Measurements from ENCODE around the gene PLXDC2. TPM values are rescaled to one million over a fixed set of nuclear protein-coding genes. Genes with fewer than 3 reads are reported as not detected.

Gene PLXDC2
- total RNA-seq, 3 donors from 2014 or later (not counting 1 experiment from before 2014, with no cell fraction given), result 16.9 to 22.9 (median 21.6) TPM

DNA sequence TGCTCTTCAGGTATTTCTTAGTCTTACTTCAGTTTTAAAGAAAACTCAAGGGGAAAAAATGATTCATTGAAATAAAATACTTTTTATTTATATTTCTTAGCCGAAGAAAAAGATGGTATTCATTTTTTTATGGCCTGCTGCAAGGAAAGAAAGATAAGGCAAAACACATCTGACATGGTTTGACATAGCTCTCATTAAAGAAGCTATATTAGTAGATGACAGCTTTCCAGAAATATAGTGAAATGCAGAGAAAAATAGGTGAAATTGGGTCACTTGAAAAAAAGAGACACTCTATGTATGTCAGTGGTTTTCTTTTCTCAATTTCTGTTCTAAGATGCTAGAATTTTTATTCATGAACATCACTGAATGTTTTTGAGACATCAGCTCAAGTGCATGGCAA is 438.3 kb downstream of the PLXDC2 start:
- DNase-seq (no peak), ATAC-seq (no peak)
- 60% methylated on average over 1 of the region's 1 CpG for WGBS (ENCODE audit: insufficient coverage)
- Mint-ChIP-seq H3K27ac (no peak overlapping the region), H3K4me1 (peaks cover 0 to 6% of the 10 kb centered on the region in 2 donors), H3K9me3 (no peaks in the 10 kb centered on the region), H3K36me3 (no peaks in the 10 kb centered on the region), H3K27me3 (ENCODE audit: low read depth in 2 of 2) (no peaks in the 10 kb centered on the region), H3K4me3 (no peak overlapping the region)
- Histone ChIP-seq H3K36me3 (ENCODE audit: control insufficient read depth, insufficient read depth, low read length) (no peaks in the 10 kb centered on the region), H3K4me1 (ENCODE audit: control insufficient read depth, insufficient read depth, low read length) (no peaks in the 10 kb centered on the region), H3K27me3 (ENCODE audit: control insufficient read depth, insufficient read depth, low read length) (no peaks in the 10 kb centered on the region), H3K9me3 (ENCODE audit: control insufficient read depth, insufficient read depth, low read length) (no peaks in the 10 kb centered on the region), H3K27ac (ENCODE audit: low read length) (no peak overlapping the region), H3K4me3 (ENCODE audit: low read length) (no peak overlapping the region)
- TF ChIP-seq, protein P1, sequence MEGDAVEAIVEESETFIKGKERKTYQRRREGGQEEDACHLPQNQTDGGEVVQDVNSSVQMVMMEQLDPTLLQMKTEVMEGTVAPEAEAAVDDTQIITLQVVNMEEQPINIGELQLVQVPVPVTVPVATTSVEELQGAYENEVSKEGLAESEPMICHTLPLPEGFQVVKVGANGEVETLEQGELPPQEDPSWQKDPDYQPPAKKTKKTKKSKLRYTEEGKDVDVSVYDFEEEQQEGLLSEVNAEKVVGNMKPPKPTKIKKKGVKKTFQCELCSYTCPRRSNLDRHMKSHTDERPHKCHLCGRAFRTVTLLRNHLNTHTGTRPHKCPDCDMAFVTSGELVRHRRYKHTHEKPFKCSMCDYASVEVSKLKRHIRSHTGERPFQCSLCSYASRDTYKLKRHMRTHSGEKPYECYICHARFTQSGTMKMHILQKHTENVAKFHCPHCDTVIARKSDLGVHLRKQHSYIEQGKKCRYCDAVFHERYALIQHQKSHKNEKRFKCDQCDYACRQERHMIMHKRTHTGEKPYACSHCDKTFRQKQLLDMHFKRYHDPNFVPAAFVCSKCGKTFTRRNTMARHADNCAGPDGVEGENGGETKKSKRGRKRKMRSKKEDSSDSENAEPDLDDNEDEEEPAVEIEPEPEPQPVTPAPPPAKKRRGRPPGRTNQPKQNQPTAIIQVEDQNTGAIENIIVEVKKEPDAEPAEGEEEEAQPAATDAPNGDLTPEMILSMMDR (IDR thresholded peaks at IDR 0.05), result no peak
- intact Hi-C loops (cut with micrococcal nuclease), result no loop called here

DNA sequence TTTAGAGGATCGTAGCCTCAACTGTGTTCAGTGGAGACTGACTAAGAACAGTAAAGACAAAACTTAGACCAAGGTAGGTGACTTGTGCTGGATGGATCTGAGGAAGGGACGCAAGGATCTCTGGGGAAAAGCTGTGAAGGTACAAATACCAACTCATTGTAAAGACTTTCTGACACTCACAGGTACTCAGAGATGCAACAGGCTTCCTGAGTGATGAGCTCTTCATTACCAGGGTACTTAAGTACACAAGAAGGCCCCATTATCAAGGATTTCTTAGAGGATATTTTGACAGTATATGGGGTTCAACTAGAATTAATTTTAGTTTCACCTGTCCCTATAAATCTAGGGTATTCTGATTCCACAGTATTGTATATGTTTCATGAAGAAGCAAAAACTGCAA is 440.7 kb downstream of the PLXDC2 start:
- TF ChIP-seq, protein P1 (IDR thresholded peaks at IDR 0.05), result no peak
- DNase-seq (no peak), ATAC-seq (no peak)
- Mint-ChIP-seq H3K27me3 (ENCODE audit: low read depth in 2 of 2) (no peaks in the 10 kb centered on the region), H3K27ac (no peak overlapping the region), H3K36me3 (peaks cover 8% of the 10 kb centered on the region), H3K4me3 (no peak overlapping the region), H3K9me3 (no peaks in the 10 kb centered on the region), H3K4me1 (peaks cover 0 to 6% of the 10 kb centered on the region in 2 donors)
- Histone ChIP-seq H3K27ac (ENCODE audit: low read length) (no peak overlapping the region), H3K4me1 (ENCODE audit: control insufficient read depth, insufficient read depth, low read length) (no peaks in the 10 kb centered on the region), H3K27me3 (ENCODE audit: control insufficient read depth, insufficient read depth, low read length) (no peaks in the 10 kb centered on the region), H3K4me3 (ENCODE audit: low read length) (no peak overlapping the region), H3K9me3 (ENCODE audit: control insufficient read depth, insufficient read depth, low read length) (no peaks in the 10 kb centered on the region), H3K36me3 (ENCODE audit: control insufficient read depth, insufficient read depth, low read length) (no peaks in the 10 kb centered on the region)
- WGBS (ENCODE audit: insufficient coverage), result 88% methylated on average over 2 of the region's 2 CpGs
- intact Hi-C loops (cut with micrococcal nuclease), result no loop called here

DNA sequence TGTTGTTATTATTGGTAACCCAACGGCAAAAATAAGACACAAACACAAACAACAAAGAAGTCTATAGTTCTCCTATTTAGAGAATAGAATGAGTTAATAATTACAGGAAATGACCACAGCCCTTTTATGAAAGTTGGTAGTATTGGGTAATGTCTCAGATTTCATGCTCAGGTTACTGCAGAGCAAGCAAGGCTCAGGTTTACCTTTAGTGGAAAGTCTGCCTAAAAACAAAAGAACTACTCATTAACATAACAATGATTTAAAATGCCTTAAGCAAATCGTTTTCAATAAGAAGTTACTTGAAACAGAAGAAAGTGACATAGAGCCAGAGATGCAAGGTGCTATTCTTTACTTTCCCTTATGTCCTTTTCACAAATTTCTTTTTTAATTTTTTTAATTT is 441.2 kb downstream of the PLXDC2 start:
- Histone ChIP-seq H3K27ac (ENCODE audit: low read length) (no peak overlapping the region), H3K36me3 (ENCODE audit: control insufficient read depth, insufficient read depth, low read length) (no peaks in the 10 kb centered on the region), H3K9me3 (ENCODE audit: control insufficient read depth, insufficient read depth, low read length) (no peaks in the 10 kb centered on the region), H3K4me1 (ENCODE audit: control insufficient read depth, insufficient read depth, low read length) (no peaks in the 10 kb centered on the region), H3K4me3 (ENCODE audit: low read length) (no peak overlapping the region), H3K27me3 (ENCODE audit: control insufficient read depth, insufficient read depth, low read length) (no peaks in the 10 kb centered on the region)
- TF ChIP-seq, protein P1 (IDR thresholded peaks at IDR 0.05), result no peak
- H3K4me1 Mint-ChIP-seq, result peaks cover 0 to 6% of the 10 kb centered on the region in 2 donors
- no peaks in the 10 kb centered on the region for H3K27me3 Mint-ChIP-seq (ENCODE audit: low read depth in 2 of 2)
- H3K4me3 Mint-ChIP-seq, result no peak overlapping the region
- peaks cover 8% of the 10 kb centered on the region for H3K36me3 Mint-ChIP-seq
- ATAC-seq, result no peak
- no peaks in the 10 kb centered on the region for H3K9me3 Mint-ChIP-seq
- 44% methylated on average over 1 of the region's 2 CpGs for WGBS (ENCODE audit: insufficient coverage)
- DNase-seq, result no peak
- intact Hi-C loops (cut with micrococcal nuclease), result no loop called here
- no peak overlapping the region for H3K27ac Mint-ChIP-seq

DNA sequence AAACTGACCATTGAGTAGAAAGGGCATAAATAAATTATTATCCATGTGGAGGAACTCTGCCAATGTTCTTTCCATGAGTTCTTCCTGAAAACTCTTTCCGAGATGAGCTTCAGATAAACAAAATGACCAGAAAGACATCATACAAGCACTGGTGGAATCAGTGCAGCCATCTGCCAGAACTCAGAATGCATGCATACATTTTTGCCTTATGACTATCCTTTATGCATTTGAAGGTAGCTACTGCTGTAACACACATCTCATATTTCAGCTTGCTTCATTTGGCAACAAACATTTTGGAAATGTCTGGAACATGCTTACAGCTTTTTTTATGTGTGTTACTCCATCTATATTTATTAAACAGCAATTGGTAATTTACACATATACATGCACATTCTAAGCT is 448.9 kb downstream of the PLXDC2 start:
- H3K4me1 ChIP-seq (ENCODE audit: control insufficient read depth, insufficient read depth, low read length), result no peaks in the 10 kb centered on the region
- intact Hi-C loops (cut with micrococcal nuclease), result no loop called here
- no peak overlapping the region for H3K4me3 ChIP-seq (ENCODE audit: low read length)
- ATAC-seq (no peak), DNase-seq (no peak)
- Mint-ChIP-seq H3K27me3 (ENCODE audit: low read depth in 2 of 2) (no peaks in the 10 kb centered on the region), H3K4me3 (no peak overlapping the region), H3K4me1 (no peaks in the 10 kb centered on the region), H3K9me3 (no peaks in the 10 kb centered on the region), H3K27ac (no peak overlapping the region), H3K36me3 (peaks cover 8% of the 10 kb centered on the region)
- no peaks in the 10 kb centered on the region for H3K36me3 ChIP-seq (ENCODE audit: control insufficient read depth, insufficient read depth, low read length)
- TF ChIP-seq, protein P1 (IDR thresholded peaks at IDR 0.05), result no peak
- 96% methylated on average over 1 of the region's 1 CpG for WGBS (ENCODE audit: insufficient coverage)
- no peaks in the 10 kb centered on the region for H3K27me3 ChIP-seq (ENCODE audit: control insufficient read depth, insufficient read depth, low read length)
- no peaks in the 10 kb centered on the region for H3K9me3 ChIP-seq (ENCODE audit: control insufficient read depth, insufficient read depth, low read length)
- H3K27ac ChIP-seq (ENCODE audit: low read length), result no peak overlapping the region

Measured in natural killer cell (primary cell).